SU-DHL-6 (cell line): ENCODE data around the gene HELT.

Experiments used
- H2AFZ ChIP-seq: fragments of 200-600 bp; sonication (generic); 2 replicates; pipeline ENCODE4 v1.6.1; 2014; ENCODE audit warnings: low read depth, mild to moderate bottlenecking, moderate library complexity, mixed read lengths, antibody characterized with exemption, low read length; ENCODE audit not compliant: severe bottlenecking
- H3F3A ChIP-seq: fragments of 200-600 bp; shearing (Covaris generic); 2 replicates; pipeline ENCODE4 v1.6.0; 2016; ENCODE audit warnings: antibody characterized with exemption, mild to moderate bottlenecking; ENCODE audit not compliant: insufficient read depth
- H3K27ac ChIP-seq: fragments of 200-600 bp; sonication (generic); 2 replicates; pipeline ENCODE4 v1.5.1; 2016; ENCODE audit warnings: low read depth, mild to moderate bottlenecking, low read length, moderate library complexity, mixed read lengths
- H3K27me3 ChIP-seq: fragments of 200-600 bp; sonication (generic), shearing (Covaris generic); 2 replicates; pipeline ENCODE4 v1.6.0; 2014; ENCODE audit warnings: mild to moderate bottlenecking, low read length
- H3K36me3 ChIP-seq: fragments of 200-600 bp; sonication (generic); 2 replicates; pipeline ENCODE4 v1.6.1; 2014; ENCODE audit warnings: mild to moderate bottlenecking, low read length, mixed read lengths
- H3K4me2 ChIP-seq: fragments of 300-600, 200-600 bp; shearing (Covaris generic), sonication (generic); 2 replicates; pipeline ENCODE4 v1.6.0; 2014; ENCODE audit warnings: low read length, low read depth, mild to moderate bottlenecking; ENCODE audit not compliant: poor library complexity, severe bottlenecking
- H3K4me3 ChIP-seq: fragments of 200-600 bp; sonication (generic); 2 replicates; pipeline ENCODE4 v1.5.1; 2014; ENCODE audit warnings: antibody characterized with exemption, low read length, mild to moderate bottlenecking, mixed read lengths; ENCODE audit not compliant: insufficient read depth, poor library complexity, severe bottlenecking
- H3K79me2 ChIP-seq: fragments of 200-600 bp; sonication (generic); 2 replicates; pipeline ENCODE4 v1.6.1; 2014; ENCODE audit warnings: mild to moderate bottlenecking, low read length, moderate library complexity; ENCODE audit not compliant: insufficient read depth
- H3K9ac ChIP-seq: fragments of 200-600 bp; sonication (generic); 2 replicates; pipeline ENCODE4 v1.7.0; 2014; ENCODE audit warnings: mild to moderate bottlenecking, low read length
- H3K9me2 ChIP-seq: fragments of 200-600 bp; sonication (generic); replicated peaks from 2 replicates; pipeline ENCODE4 v1.6.1; 2014; ENCODE audit warnings: low read length; ENCODE audit not compliant: insufficient read depth
- H3K9me3 ChIP-seq: fragments of 200-600 bp; sonication (generic); 2 replicates; pipeline ENCODE4 v1.6.1; 2014; ENCODE audit warnings: low read length, mixed read lengths; ENCODE audit not compliant: insufficient read depth
- H4K20me1 ChIP-seq: fragments of 200-600 bp; sonication (generic); 2 replicates; pipeline ENCODE4 v1.6.1; 2014; ENCODE audit warnings: low read depth, mild to moderate bottlenecking, antibody characterized with exemption, low read length, moderate library complexity, mixed read lengths
- EZH2phosphoT487 ChIP-seq: fragments of 200-600 bp; sonication (generic), shearing (Covaris generic); conservative IDR thresholded peaks from 2 replicates; pipeline ENCODE4 v1.6.1; 2018; ENCODE audit warnings: mild to moderate bottlenecking, antibody characterized with exemption, low read length, moderate library complexity, mixed read lengths
- TF ChIP-seq, protein P1 (sequence below): fragments of 200-600 bp; sonication (generic); IDR thresholded peaks from one replicate; pipeline ENCODE4 v1.5.1; 2017; ENCODE audit warnings: antibody characterized with exemption, mild to moderate bottlenecking, low read length, moderate library complexity; ENCODE audit not compliant: insufficient read depth, poor library complexity, severe bottlenecking

The HELT gene

DNA sequence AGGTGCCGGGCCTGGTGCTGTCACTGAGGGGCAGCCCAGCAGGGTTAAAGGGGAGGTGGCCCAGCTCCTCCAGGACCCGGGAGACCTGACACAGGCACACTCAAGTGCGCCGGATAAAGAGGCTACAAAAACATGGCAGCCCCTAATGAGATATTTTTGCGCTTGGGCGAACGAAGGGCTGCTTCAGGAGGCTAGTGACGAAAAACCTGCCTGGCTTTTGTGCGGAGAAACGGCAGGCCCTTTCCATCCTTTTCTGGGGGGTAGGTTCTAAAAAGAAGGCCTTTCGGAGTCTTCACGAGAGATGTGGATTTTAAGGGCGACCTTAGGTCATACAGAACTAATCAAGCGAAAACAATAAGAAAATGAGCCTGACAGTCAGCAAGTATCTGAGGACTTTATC lies 35.5 kb downstream of the HELT start:
- Histone ChIP-seq H2AFZ (no peak overlapping the region), H3K27me3 (no peaks in the 10 kb centered on the region), H3K79me2 (no peaks in the 10 kb centered on the region), H3K4me2 (no peak overlapping the region), H3K36me3 (no peaks in the 10 kb centered on the region), H3K9ac (no peak overlapping the region), H3K27ac (no peak overlapping the region), H3F3A (no peaks in the 10 kb centered on the region), H4K20me1 (no peaks in the 10 kb centered on the region), H3K4me3 (no peak overlapping the region), H3K9me3 (no peaks in the 10 kb centered on the region), H3K9me2 (no peaks in the 10 kb centered on the region)
- TF ChIP-seq, protein P1, sequence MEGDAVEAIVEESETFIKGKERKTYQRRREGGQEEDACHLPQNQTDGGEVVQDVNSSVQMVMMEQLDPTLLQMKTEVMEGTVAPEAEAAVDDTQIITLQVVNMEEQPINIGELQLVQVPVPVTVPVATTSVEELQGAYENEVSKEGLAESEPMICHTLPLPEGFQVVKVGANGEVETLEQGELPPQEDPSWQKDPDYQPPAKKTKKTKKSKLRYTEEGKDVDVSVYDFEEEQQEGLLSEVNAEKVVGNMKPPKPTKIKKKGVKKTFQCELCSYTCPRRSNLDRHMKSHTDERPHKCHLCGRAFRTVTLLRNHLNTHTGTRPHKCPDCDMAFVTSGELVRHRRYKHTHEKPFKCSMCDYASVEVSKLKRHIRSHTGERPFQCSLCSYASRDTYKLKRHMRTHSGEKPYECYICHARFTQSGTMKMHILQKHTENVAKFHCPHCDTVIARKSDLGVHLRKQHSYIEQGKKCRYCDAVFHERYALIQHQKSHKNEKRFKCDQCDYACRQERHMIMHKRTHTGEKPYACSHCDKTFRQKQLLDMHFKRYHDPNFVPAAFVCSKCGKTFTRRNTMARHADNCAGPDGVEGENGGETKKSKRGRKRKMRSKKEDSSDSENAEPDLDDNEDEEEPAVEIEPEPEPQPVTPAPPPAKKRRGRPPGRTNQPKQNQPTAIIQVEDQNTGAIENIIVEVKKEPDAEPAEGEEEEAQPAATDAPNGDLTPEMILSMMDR = no peak
- no peak for TF ChIP-seq EZH2phosphoT487

DNA sequence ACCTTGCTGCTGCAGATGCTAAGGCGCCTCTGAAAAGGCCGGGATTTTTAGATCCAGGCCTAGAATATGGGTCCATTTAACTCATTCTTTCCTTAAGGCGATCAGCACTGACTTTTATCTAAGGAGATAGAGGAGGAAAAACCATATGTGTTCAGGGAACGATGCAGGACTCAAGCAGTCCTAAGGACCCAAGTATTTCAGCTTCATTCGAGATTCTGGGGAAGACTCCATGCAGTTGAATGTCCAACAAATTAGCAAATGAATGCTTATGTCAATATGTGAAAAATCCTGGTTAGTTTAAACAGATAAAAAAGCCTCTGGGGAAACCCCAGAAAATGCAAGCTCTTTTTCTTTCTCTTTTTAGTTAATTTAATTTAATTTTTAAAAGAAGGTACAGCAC lies 36.0 kb downstream of the HELT start:
- Histone ChIP-seq H3K27ac (no peak overlapping the region), H3K9me2 (no peaks in the 10 kb centered on the region), H3K4me2 (no peak overlapping the region), H3K9me3 (no peaks in the 10 kb centered on the region), H3K79me2 (no peaks in the 10 kb centered on the region), H3K9ac (no peak overlapping the region), H2AFZ (no peak overlapping the region), H3K4me3 (no peak overlapping the region), H3F3A (no peaks in the 10 kb centered on the region), H4K20me1 (no peaks in the 10 kb centered on the region), H3K27me3 (no peaks in the 10 kb centered on the region), H3K36me3 (no peaks in the 10 kb centered on the region)
- TF ChIP-seq EZH2phosphoT487 = no peak
- TF ChIP-seq, protein P1 = no peak

DNA sequence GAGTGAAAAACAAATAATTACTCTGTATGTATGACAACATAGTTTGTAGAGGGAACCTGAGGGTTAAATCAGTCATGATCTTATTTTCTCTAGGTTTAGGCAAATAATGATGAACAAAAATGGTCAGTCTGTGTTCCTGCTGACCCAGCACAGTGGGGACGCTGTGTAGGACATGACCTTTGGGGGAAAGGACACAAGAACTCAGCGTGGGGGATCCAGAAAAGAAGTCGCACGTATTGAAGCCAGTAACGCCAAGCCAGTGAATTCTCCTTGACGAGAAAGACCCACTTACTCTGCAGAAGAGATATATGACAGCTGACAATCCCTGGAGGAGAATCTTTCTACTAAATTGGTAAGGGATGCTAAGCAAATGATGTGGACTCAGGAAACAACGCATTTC lies 36.6 kb downstream of the HELT start:
- TF ChIP-seq, protein P1 = no peak
- TF ChIP-seq EZH2phosphoT487 = no peak
- Histone ChIP-seq H3F3A (no peaks in the 10 kb centered on the region), H3K9me2 (no peaks in the 10 kb centered on the region), H3K27ac (no peak overlapping the region), H3K36me3 (no peaks in the 10 kb centered on the region), H3K9me3 (no peaks in the 10 kb centered on the region), H3K9ac (no peak overlapping the region), H2AFZ (no peak overlapping the region), H3K27me3 (no peaks in the 10 kb centered on the region), H3K79me2 (no peaks in the 10 kb centered on the region), H4K20me1 (no peaks in the 10 kb centered on the region), H3K4me3 (no peak overlapping the region), H3K4me2 (no peak overlapping the region)
